ENCODE data around the gene SYNE1.

GRCh38 chr6:152170313-152170701, 466.9 kb downstream of the SYNE1 start:
- TF ChIP-seq CTCF (conservative IDR thresholded peaks at IDR 0.05) (no peak), ZFX (IDR thresholded peaks at IDR 0.05) (no peak)

Measured in C4-2B (cell line).